Lower leg skin (tissue), 4 donors: ENCODE data around the gene CCDC28A. TPM values are rescaled to one million over a fixed set of nuclear protein-coding genes. Genes with fewer than 3 reads are reported as not detected.

Source experiments
- DNase-seq, 2 donors: peaks; one replicate each; pipeline ENCODE4 v3.0.0-alpha.2; 2019; ENCODE audit warnings: low spot score in 2 of 2
- H3K4me3 ChIP-seq: fragments of 200-600 bp; sonication (generic); 2 replicates; pipeline ENCODE4 v1.5.1; 2017; ENCODE audit warnings: mild to moderate bottlenecking, low read depth; ENCODE audit not compliant: poor library complexity, severe bottlenecking
- CTCF ChIP-seq, 3 donors: fragments of 450-650 bp; IDR thresholded peaks; one replicate each; pipeline ENCODE4 v1.5.1; 2016; ENCODE audit warnings: antibody characterized with exemption in 3 of 3, mild to moderate bottlenecking in 3 of 3, moderate library complexity in 2 of 3
- POLR2A ChIP-seq, 2 donors: fragments of 450-650 bp; IDR thresholded peaks; one replicate each; pipeline ENCODE4 v1.6.1; 2016 to 2017; ENCODE audit warnings: antibody characterized with exemption in 2 of 2, mild to moderate bottlenecking in 1 of 2, moderate library complexity in 1 of 2
- WGBS, 2 donors: methylation state at CpG; one replicate each; pipeline ENCODE4 v1.1.5; 2018; 5-methylcytosine and 5-hydroxymethylcytosine counted together
- intact Hi-C: fragments of 100-400 bp; cut with DNase I; formaldehyde crosslinking; loops from one replicate; pipeline ENCODE4 v1.15.0; 2023; ENCODE audit warnings: low total_unique reads
- total RNA-seq, 4 donors: library from RNA; depleted of rRNA; stranded (reverse); fragments of >200 nt; gene quantifications; one replicate each; pipeline ENCODE4 v1.1.0, GENCODE V29; 2016

Gene CCDC28A
- total RNA-seq, 4 donors from 2014 or later: 16.5 to 23.4 (median 20.6) TPM

GRCh38 chr6:138832182-138832581 lies 58.6 kb downstream of the CCDC28A start:
- TF ChIP-seq CTCF (IDR thresholded peaks at IDR 0.05): no peak
- TF ChIP-seq POLR2A (IDR thresholded peaks at IDR 0.05): no peak
- no peak for DNase-seq
- 91 to 94% methylated on average over 2 of the region's 2 CpGs for WGBS, 2 donors
- intact Hi-C loops: no loop called here
- H3K4me3 ChIP-seq: no peak overlapping the region

- intact Hi-C loops: no loop called here
- no peak for DNase-seq
- 64 to 65% methylated on average over 4 of the region's 4 CpGs for WGBS, 2 donors
- TF ChIP-seq CTCF (IDR thresholded peaks at IDR 0.05) (no peak), POLR2A (IDR thresholded peaks at IDR 0.05) (no peak)
- H3K4me3 ChIP-seq: no peak overlapping the region
Measured at GRCh38 chr6:138833816-138834539, 60.4 kb downstream of the CCDC28A start.

- intact Hi-C loops: no loop called here
- 92 to 93% methylated on average over 6 of the region's 6 CpGs for WGBS, 2 donors
- no peak overlapping the region for H3K4me3 ChIP-seq
Measured at GRCh38 chr6:138837246-138837645, 63.7 kb downstream of the CCDC28A start.

More at GRCh38 chr6:138837246-138837645, 63.7 kb downstream of the CCDC28A start:
- no peak for TF ChIP-seq POLR2A (IDR thresholded peaks at IDR 0.05)
- TF ChIP-seq CTCF (IDR thresholded peaks at IDR 0.05): no peak
- no peak for DNase-seq

Other genes starting within 250 kb of the CCDC28A start
- under 1 TPM in 3 of 4 donors, not detected in 1; 0.08 to 0.26 (median 0.10) TPM for gene ECT2L, start 22.3 kb downstream of the CCDC28A start, total RNA-seq
- gene REPS1, start 214.5 kb downstream of the CCDC28A start, total RNA-seq: 100 to 1,000 TPM in 1 of 4 donors, 10 to 100 TPM in 3; 47.1 to 111 (median 67.6) TPM